Activated CD8-positive, alpha-beta T cell treated with anti-CD3 and anti-CD28 coated beads, Interleukin-2, amount 10 ng/mL, durations not matched to agents 7 days and 5 days (primary cell): Measurements from ENCODE around the gene KDM4C. TPM values are rescaled to one million over a fixed set of nuclear protein-coding genes. Genes with fewer than 3 reads are reported as not detected.

Experiments used
- ATAC-seq: fragments of 150-1000 bp; cut with Tn5 transposase; one replicate; pipeline ENCODE4 v1.10.0; 2021; ENCODE audit warnings: moderate library complexity
- CTCF ChIA-PET: fragments of 350-600 bp; sonication (Branson Sonifier 250); formaldehyde crosslinking; loops from one replicate; lab custom pipeline; 2021; ENCODE audit warnings: antibody characterized with exemption; lab: Charles Lee
- POLR2A ChIA-PET: fragments of 350-600 bp; sonication (Branson Sonifier 250); formaldehyde crosslinking; loops from one replicate; lab custom pipeline; 2021; ENCODE audit warnings: antibody characterized with exemption; lab: Charles Lee
- DNase-seq: peaks from one replicate; pipeline ENCODE4 v3.0.0-alpha.2; 2020
- H3K27ac Mint-ChIP-seq: one replicate; pipeline ENCODE4 v1.8.0; 2021; ENCODE audit warnings: mild to moderate bottlenecking, mixed read lengths
- H3K27me3 Mint-ChIP-seq: one replicate; pipeline ENCODE4 v1.8.0; 2021; ENCODE audit warnings: low read depth, mixed read lengths
- H3K36me3 Mint-ChIP-seq: one replicate; pipeline ENCODE4 v1.8.0; 2021; ENCODE audit warnings: low read depth, mixed read lengths
- H3K4me1 Mint-ChIP-seq: one replicate; pipeline ENCODE4 v1.8.0; 2021; ENCODE audit warnings: low read depth, mixed read lengths
- H3K4me3 Mint-ChIP-seq: one replicate; pipeline ENCODE4 v1.8.0; 2021; ENCODE audit warnings: mild to moderate bottlenecking, mixed read lengths
- H3K9me3 Mint-ChIP-seq: one replicate; pipeline ENCODE4 v1.8.0; 2022; ENCODE audit warnings: mixed read lengths; ENCODE audit not compliant: insufficient read depth
- total RNA-seq, 2 experiments: library from RNA; stranded (reverse); gene quantifications; one replicate each; pipeline ENCODE4 v1.2.3, GENCODE V29; 2021

Gene KDM4C
- total RNA-seq, 2 experiments from 2014 or later = 52.9 to 53.4 TPM

GRCh38 chr9:7211657-7212056 is 453.9 kb downstream of the KDM4C start:
- H3K36me3 Mint-ChIP-seq = peaks cover 2% of the 10 kb centered on the region
- ChIA-PET CTCF (no interaction called here), POLR2A (no interaction called here)
- peaks cover 9% of the 10 kb centered on the region for H3K4me1 Mint-ChIP-seq
- DNase-seq (no peak), ATAC-seq (no peak)
- no peak overlapping the region for H3K27ac Mint-ChIP-seq
- H3K9me3 Mint-ChIP-seq = no peaks in the 10 kb centered on the region
- H3K4me3 Mint-ChIP-seq = no peak overlapping the region
- H3K27me3 Mint-ChIP-seq = peaks cover 48% of the 10 kb centered on the region

- Mint-ChIP-seq H3K4me3 (no peak overlapping the region), H3K27me3 (peaks cover 49% of the 10 kb centered on the region), H3K4me1 (peaks cover 12% of the 10 kb centered on the region), H3K9me3 (no peaks in the 10 kb centered on the region), H3K27ac (no peak overlapping the region), H3K36me3 (peaks cover 2% of the 10 kb centered on the region)
- DNase-seq (no peak), ATAC-seq (no peak)
- CTCF ChIA-PET = no interaction called here
- POLR2A ChIA-PET = no interaction called here
Observed at GRCh38 chr9:7212101-7212500, 454.3 kb downstream of the KDM4C start.

- peak overlapping the region; percentile 40 for H3K27ac Mint-ChIP-seq
- ChIA-PET POLR2A (interaction anchor here (1.1 kb wide), 1 partner anchor 13 kb away, joined by 4 read pairs; no protein-coding TSS in a partner anchor), CTCF (interaction anchor here (0.9 kb wide), 1 partner anchor 319 kb away, joined by 3 read pairs; no protein-coding TSS in a partner anchor)
- H3K4me3 Mint-ChIP-seq = no peak overlapping the region
- H3K4me1 Mint-ChIP-seq = peaks cover 13% of the 10 kb centered on the region
- DNase-seq (peak; percentile 61), ATAC-seq (peak; percentile 70)
- peaks cover 61% of the 10 kb centered on the region for H3K27me3 Mint-ChIP-seq
- no peaks in the 10 kb centered on the region for H3K9me3 Mint-ChIP-seq
- peaks cover 8% of the 10 kb centered on the region for H3K36me3 Mint-ChIP-seq
Observed at GRCh38 chr9:7216004-7216841, 458.4 kb downstream of the KDM4C start.

GRCh38 chr9:7223981-7224380 is 466.2 kb downstream of the KDM4C start:
- DNase-seq (no peak), ATAC-seq (no peak)
- POLR2A ChIA-PET = no interaction called here
- Mint-ChIP-seq H3K27me3 (peaks cover 44% of the 10 kb centered on the region), H3K4me3 (no peak overlapping the region), H3K36me3 (peaks cover under 1% of the 10 kb centered on the region), H3K4me1 (peaks cover 12% of the 10 kb centered on the region), H3K9me3 (no peaks in the 10 kb centered on the region), H3K27ac (no peak overlapping the region)
- CTCF ChIA-PET = no interaction called here

Other genes starting within 250 kb of the KDM4C start
- gene GLDC, start 112.2 kb upstream of the KDM4C start, total RNA-seq = under 1 TPM; 0.34 to 0.58 TPM